ENCODE results near the gene SNAP23. TPM values are rescaled to one million over a fixed set of nuclear protein-coding genes. Genes with fewer than 3 reads are reported as not detected.

Gene SNAP23
- total RNA-seq, 4 donors from 2014 or later = 55.7 to 76.9 (median 69.6) TPM

- 93 to 95% methylated on average over 4 of the region's 4 CpGs for WGBS, 2 donors
- Histone ChIP-seq H3K36me3 (peaks cover 12 to 13% of the 10 kb centered on the region in 2 donors), H3K9me3 (no peaks in the 10 kb centered on the region), H3K4me3 (replicated peaks in 1 of 3) (no peak overlapping the region), H3K4me1 (peaks cover 5 to 16% of the 10 kb centered on the region in 2 donors), H3K27me3 (no peaks in the 10 kb centered on the region), H3K27ac (no peak overlapping the region)
- no peak for DNase-seq
- intact Hi-C loops (cut with DNase I) = loop anchor here (5.0 kb wide), 1 partner anchor 53 kb away; the partner anchor contains the start of gene ZNF106
- TF ChIP-seq CTCF (IDR thresholded peaks at IDR 0.05) (no peak), POLR2A (IDR thresholded peaks at IDR 0.05) (no peak)
Observed at GRCh38 chr15:42544853-42545629, 49.6 kb downstream of the SNAP23 start.

- H3K27ac ChIP-seq = peak overlapping the region; percentile 84 to 87 (median 87)
- WGBS, 2 donors = 1 to 3% methylated on average over 9 of the region's 9 CpGs
- peaks cover 12 to 13% of the 10 kb centered on the region in 2 donors for H3K36me3 ChIP-seq
- peak overlapping the region; percentile 89 to 93 (median 92) for H3K4me3 ChIP-seq (replicated peaks in 1 of 3)
- H3K27me3 ChIP-seq = no peaks in the 10 kb centered on the region
- H3K9me3 ChIP-seq = no peaks in the 10 kb centered on the region
- H3K4me1 ChIP-seq = peaks cover 5 to 20% of the 10 kb centered on the region in 2 donors
- no peak for TF ChIP-seq CTCF (IDR thresholded peaks at IDR 0.05)
- no peak for TF ChIP-seq POLR2A (IDR thresholded peaks at IDR 0.05)
- no peak for DNase-seq
- intact Hi-C loops (cut with DNase I) = loop anchor here (5.0 kb wide), 1 partner anchor 56 kb away; the partner anchor contains the start of gene ZNF106
Observed at GRCh38 chr15:42547918-42548248, 52.4 kb downstream of the SNAP23 start.

- Histone ChIP-seq H3K27ac (peak within 1 kb of the TSS; percentile 84 to 87 (median 87)), H3K27me3 (no peaks in the 10 kb centered on the region), H3K4me1 (peaks cover 5 to 20% of the 10 kb centered on the region in 2 donors), H3K36me3 (peaks cover 7 to 8% of the 10 kb centered on the region in 2 donors), H3K9me3 (no peaks in the 10 kb centered on the region), H3K4me3 (replicated peaks in 1 of 3) (peak within 1 kb of the TSS; percentile 89 to 93 (median 92))
- 0% methylated on average over 26 to 31 of the region's 71 CpGs for WGBS, 2 donors
- intact Hi-C loops (cut with DNase I) = loop anchor here (5.0 kb wide), 1 partner anchor 56 kb away; the partner anchor contains the start of gene ZNF106
- peak; percentile 83 to 84 for DNase-seq
- peak; percentile 47 to 86 for TF ChIP-seq POLR2A (IDR thresholded peaks at IDR 0.05)
- no peak for TF ChIP-seq CTCF (IDR thresholded peaks at IDR 0.05)
Observed at GRCh38 chr15:42548249-42549031, 53.0 kb downstream of the SNAP23 start, which contains the start of the genes HAUS2 and LRRC57. HAUS2 (plus strand) TSS chr15:42548838; CDS start chr15:42548873, 35 bp downstream. LRRC57 (minus strand) TSS chr15:42548793; CDS start chr15:42548434, 359 bp downstream.

GRCh38 chr15:42549032-42549491, 53.6 kb downstream of the SNAP23 start:
- Histone ChIP-seq H3K36me3 (peaks cover 2% of the 10 kb centered on the region in 2 donors), H3K27ac (peak overlapping the region; percentile 84 to 87 (median 87)), H3K9me3 (no peaks in the 10 kb centered on the region), H3K27me3 (no peaks in the 10 kb centered on the region), H3K4me1 (peaks cover 5 to 20% of the 10 kb centered on the region in 2 donors), H3K4me3 (replicated peaks in 1 of 3) (peak overlapping the region; percentile 89 to 93 (median 92))
- whole genome bisulfite sequencing, 2 donors = 0 to 1% methylated on average over 15 of the region's 15 CpGs
- no peak for TF ChIP-seq POLR2A (IDR thresholded peaks at IDR 0.05)
- no peak for TF ChIP-seq CTCF (IDR thresholded peaks at IDR 0.05)
- intact Hi-C loops (cut with DNase I) = loop anchor here (5.0 kb wide), 1 partner anchor 57 kb away; the partner anchor contains the start of gene ZNF106
- DNase-seq = peak; percentile 20 to 30
